NCI-H2107 treated with DMSO at 0.1 percent for 48 hours (cell line): Measurements from ENCODE around the gene TMEM131.

ENCODE experiments used
- DNase-seq: peaks from one replicate; lab custom pipeline; 2025; ENCODE audit not compliant: unreplicated experiment; lab: John Stamatoyannopoulos, UW

TMEM131 gene

GRCh38 chr2:97819754-97820153 lies 176.0 kb downstream of the TMEM131 start:
- no peak for DNase-seq

- DNase-seq: no peak
These were observed 179.3 kb downstream of the TMEM131 start for GRCh38 chr2:97816411-97816810.

DNA sequence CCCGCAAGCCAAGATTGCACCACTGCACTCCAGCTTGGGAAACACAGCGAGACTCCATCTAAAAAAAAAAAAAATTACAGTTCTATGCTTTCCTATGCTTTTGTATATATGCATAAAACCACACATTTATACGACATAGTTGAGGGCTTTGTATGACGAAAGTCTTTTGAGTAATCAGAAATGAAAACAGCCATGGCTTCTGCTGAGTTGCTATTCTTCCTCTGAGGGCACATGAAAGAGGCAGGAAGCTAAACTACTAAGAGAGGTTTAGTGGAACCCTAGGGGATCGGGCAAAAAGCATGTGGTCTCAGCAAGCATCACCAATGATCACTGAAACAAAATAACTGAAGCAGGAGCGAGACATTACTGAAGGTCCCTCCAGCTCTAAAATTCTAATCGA lies 182.8 kb downstream of the TMEM131 start:
- DNase-seq: no peak

- no peak for DNase-seq
These were observed 186.9 kb downstream of the TMEM131 start for GRCh38 chr2:97808816-97809215.

DNA sequence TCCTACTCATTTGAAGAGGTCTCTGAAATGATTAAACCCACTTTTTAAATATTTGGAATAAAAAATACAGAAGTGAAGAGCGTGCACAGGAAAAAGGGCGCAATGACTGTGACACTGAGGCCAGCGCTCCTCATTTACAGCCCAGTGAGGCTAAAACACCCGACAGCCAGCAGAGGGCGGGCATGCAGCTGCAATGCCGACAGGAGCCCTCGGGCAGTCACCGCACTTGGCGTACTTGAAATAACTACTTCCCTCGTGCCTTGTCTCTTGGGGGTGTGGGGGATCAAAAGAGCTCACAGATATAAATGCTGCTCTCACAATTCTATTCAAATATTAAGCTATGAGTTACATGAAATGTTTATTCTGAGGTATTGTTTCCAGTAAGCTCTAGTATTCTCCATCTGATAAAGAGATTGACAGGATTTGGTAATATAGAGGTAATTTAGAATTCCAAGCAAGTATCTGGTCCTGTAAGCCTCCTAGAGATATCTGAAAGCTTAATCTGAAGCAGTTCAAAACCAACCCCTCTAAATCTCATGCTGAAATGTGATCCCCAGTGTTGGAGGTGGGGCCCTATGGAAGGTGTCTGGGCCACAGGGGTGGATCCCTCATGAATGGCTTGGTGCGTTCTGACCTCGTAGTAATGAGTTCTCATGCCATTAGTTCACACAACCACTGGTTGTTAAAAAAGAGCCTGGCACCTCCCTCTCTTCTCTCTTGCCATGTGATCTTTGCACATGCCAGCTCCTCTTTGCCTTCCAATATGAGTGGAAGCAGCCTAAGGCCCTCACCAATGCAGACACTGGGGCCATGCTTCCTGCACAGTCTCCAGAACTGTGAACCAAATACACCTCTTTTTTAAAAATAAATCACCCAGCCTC lies 188.8 kb downstream of the TMEM131 start:
- DNase-seq: peak; percentile 73

- DNase-seq: no peak
These were observed 190.0 kb downstream of the TMEM131 start for GRCh38 chr2:97805776-97806175.

DNA sequence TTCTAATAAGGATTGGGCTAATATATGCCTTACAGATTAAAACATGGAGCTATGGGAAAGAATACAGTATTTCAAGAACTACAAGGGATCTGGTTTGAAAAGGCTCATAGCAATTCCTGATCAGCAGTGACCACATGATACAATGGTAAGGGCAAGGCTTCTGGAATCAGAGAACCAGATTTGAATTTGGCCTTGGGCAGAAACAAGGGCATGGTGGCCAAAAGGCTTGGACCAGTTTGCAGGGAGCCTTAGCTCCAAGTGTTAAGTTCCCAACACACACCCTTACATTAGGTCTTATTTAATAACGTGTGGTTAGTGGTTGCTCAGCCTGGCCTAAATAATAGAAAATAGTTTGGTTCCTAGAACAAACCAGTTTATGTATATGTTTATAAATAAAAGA lies 194.7 kb downstream of the TMEM131 start:
- no peak for DNase-seq

DNA sequence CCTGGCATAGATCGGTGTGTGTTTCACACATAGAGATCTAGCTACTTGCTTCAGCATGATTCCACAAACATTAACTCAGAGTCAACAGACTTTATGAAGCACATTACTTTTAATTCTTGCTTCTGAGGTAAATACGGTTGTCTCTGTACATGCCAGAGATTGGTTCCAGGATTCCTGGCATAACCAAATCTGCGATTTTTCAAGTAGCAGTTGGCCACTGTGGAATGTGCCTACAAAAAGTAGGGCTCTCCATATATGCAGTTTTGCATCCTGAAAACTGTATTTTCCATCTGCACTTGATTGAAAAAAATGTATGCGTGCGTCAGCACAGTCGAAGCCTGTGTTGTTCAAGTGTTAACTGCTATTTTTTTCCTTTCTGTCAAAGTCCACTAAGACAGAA lies 197.3 kb downstream of the TMEM131 start:
- no peak for DNase-seq

DNA sequence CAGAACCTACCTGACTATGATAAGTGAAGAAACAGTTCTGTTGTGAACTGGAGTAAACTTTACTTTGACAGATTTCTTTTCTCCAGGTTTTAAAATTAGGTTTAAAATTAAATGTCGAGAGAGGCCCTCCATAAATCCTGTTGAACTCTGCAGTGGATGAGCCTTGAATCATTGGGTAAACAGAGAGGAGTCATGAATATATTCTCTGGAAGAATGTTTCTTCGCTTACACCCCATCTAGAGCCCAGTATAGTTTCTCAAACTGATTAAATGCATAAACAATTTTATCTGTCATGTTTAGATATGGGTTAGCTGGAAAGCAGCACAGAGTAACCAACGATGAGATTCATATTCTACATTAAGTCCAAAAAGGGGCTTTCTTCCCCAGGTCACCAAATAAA lies 198.4 kb downstream of the TMEM131 start:
- DNase-seq: no peak

- no peak for DNase-seq
These were observed 199.2 kb downstream of the TMEM131 start for GRCh38 chr2:97796465-97797126.

- no peak for DNase-seq
These were observed 203.3 kb downstream of the TMEM131 start for GRCh38 chr2:97792416-97792815.

DNA sequence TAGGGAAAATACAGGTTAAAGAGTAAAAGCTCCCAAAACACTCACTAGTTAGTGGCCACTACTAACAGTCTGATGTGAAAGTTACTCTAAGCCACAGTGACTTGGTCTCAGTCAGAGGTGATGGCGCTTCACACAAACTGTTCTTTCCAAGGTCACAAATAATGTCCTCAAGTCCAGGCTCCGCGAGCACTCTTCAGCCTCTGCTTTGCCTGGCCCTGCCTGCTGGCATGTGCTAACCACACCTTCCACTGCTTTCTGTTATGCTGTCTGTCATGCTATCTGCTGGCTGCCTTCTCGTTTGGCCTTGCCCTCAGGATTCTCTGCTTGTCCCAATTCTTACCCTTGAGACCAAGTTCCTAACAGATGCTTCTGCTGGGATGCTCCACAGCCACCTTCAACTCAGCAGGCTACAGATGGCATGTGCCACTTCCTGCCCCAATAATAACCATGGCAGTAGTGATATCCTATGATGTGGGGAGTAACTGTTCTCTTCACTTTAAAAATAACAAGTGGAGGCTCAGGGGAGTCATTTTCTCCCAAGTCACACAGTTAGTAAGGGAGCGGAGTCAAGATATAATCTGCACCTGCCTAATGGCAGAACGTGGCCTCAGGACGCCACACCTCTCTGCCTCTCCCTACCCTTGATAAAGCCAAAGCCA lies 206.6 kb downstream of the TMEM131 start:
- no peak for DNase-seq

- DNase-seq: no peak
These were observed 209.9 kb downstream of the TMEM131 start for GRCh38 chr2:97785818-97786217.

DNA sequence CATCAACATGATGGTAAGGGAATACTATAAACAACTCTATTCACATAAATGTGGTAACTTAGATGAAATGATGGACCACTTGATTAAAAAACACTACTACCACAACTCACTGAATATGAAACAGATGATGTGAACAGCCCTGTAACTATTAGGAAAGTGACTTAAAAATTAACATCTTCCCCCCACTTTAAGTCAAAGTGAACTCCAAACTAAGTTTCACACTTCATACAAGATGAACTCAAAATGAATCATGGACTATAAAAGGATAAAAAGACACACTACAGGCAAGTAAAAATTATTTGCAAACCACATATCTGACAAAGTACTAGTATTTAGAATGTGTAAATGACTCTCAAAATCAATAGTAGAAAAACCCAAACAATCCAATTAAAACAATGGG lies 210.8 kb downstream of the TMEM131 start:
- no peak for DNase-seq

DNA sequence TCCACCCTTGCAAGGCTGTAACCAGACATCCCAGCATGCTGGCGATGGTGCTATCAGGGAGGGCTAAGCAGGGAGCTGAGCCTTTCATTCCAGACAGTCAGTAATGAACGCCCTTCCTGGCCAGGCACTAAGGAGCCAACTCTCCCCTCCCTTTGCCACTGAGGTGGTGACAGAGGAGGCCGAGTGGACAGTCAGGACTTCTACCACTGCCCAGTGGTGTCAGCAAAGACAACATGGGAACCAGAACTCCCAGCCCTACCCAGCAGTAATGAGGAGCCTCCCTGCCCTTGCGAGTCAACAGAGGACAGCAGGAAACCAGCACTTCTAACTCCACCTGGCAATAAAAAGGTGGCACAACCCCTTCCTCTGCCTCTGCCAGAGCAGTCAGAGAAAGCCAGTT lies 213.8 kb downstream of the TMEM131 start:
- DNase-seq: no peak

GRCh38 chr2:97779141-97779540 lies 216.6 kb downstream of the TMEM131 start:
- DNase-seq: no peak

DNA sequence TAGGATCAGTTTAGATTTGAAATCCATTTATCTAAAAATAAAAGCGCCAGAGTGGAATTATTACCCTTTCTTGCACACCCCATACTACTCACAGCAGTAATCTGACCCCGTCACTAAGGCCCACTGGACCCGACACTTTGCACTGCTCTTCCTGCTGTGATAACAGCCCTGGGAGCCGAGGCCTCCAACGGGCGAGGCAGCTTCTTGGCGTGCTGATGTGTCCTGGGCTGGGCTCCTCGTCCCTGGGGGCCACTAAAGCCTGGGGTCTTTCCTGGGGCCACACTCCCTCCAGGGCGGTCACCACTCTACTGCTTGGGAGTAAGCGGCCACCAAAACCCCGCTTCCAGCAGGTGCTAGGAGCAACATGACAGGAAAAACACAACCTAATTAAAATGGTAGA lies 220.7 kb downstream of the TMEM131 start:
- DNase-seq: no peak

DNA sequence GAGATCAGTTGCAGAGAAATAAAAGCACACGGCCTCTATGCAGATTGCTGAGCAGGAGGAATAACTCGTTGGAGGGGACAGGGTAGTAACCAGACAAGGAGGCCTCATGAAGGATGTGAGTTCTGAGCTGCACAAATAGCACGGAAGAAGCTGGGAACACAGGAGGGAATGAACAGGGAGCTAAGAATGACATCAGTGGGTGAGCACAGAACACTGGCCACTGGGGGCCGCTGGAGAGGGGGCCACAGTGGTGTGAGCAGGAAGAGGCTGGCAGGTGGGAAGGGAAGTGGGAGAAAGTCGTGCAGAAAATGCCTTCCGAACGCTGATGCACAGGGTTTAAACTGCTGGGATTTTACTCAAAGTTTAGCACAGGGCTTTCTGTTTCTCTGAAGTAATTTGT lies 221.3 kb downstream of the TMEM131 start:
- no peak for DNase-seq

- no peak for DNase-seq
These were observed 225.3 kb downstream of the TMEM131 start for GRCh38 chr2:97770445-97770844.

GRCh38 chr2:97769711-97770110 lies 226.0 kb downstream of the TMEM131 start:
- DNase-seq: no peak

GRCh38 chr2:97769308-97769707 lies 226.4 kb downstream of the TMEM131 start:
- no peak for DNase-seq

- DNase-seq: no peak
These were observed 229.2 kb downstream of the TMEM131 start for GRCh38 chr2:97766567-97766966.
